Ishikawa (cell line): ENCODE measurements around the gene ASCC1.

Experiments used
- CEBPB ChIP-seq: IDR thresholded peaks from 2 replicates; pipeline ENCODE4 v1.6.1; 2012
- CREB1 ChIP-seq: IDR thresholded peaks from 2 replicates; pipeline ENCODE4 v1.6.1; 2012; ENCODE audit warnings: low read depth
- EGR1 ChIP-seq: IDR thresholded peaks from 2 replicates; pipeline ENCODE4 v1.6.1; 2012
- EP300 ChIP-seq: IDR thresholded peaks from 2 replicates; pipeline ENCODE4 v1.6.1; 2012; ENCODE audit warnings: borderline replicate concordance
- FOXM1 ChIP-seq: IDR thresholded peaks from 2 replicates; pipeline ENCODE4 v1.6.1; 2012; ENCODE audit warnings: low read depth, borderline replicate concordance
- MAX ChIP-seq: IDR thresholded peaks from 2 replicates; pipeline ENCODE4 v1.6.1; 2012
- NFIC ChIP-seq: IDR thresholded peaks from 2 replicates; pipeline ENCODE4 v1.6.1; 2012
- RAD21 ChIP-seq: IDR thresholded peaks from 2 replicates; pipeline ENCODE4 v1.6.1; 2012; ENCODE audit warnings: low read depth
- REST ChIP-seq: IDR thresholded peaks from 2 replicates; pipeline ENCODE4 v1.6.1; 2012; ENCODE audit warnings: low read depth, mild to moderate bottlenecking
- TAF1 ChIP-seq: IDR thresholded peaks from 2 replicates; pipeline ENCODE4 v1.6.1; 2012; ENCODE audit warnings: low read depth, mild to moderate bottlenecking
- USF1 ChIP-seq: IDR thresholded peaks from 2 replicates; pipeline ENCODE4 v1.6.1; 2012
- YY1 ChIP-seq: IDR thresholded peaks from 2 replicates; pipeline ENCODE4 v1.6.1; 2012; ENCODE audit warnings: low read depth

- TF ChIP-seq NFIC (no peak), TAF1 (no peak), YY1 (no peak), EP300 (no peak), REST (no peak), CREB1 (no peak), RAD21 (no peak), CEBPB (no peak), MAX (no peak), FOXM1 (no peak), EGR1 (no peak), USF1 (no peak)
Measured at GRCh38 chr10:72176701-72177100, 39.4 kb downstream of the ASCC1 start.
